ENCODE results near the gene CLIP4.
"Not testable (repeated sequence)": the region's sequence is repeated elsewhere in the genome, so short reads cannot be mapped to it uniquely, and the experiment has no call there.

The CLIP4 gene, protein sequence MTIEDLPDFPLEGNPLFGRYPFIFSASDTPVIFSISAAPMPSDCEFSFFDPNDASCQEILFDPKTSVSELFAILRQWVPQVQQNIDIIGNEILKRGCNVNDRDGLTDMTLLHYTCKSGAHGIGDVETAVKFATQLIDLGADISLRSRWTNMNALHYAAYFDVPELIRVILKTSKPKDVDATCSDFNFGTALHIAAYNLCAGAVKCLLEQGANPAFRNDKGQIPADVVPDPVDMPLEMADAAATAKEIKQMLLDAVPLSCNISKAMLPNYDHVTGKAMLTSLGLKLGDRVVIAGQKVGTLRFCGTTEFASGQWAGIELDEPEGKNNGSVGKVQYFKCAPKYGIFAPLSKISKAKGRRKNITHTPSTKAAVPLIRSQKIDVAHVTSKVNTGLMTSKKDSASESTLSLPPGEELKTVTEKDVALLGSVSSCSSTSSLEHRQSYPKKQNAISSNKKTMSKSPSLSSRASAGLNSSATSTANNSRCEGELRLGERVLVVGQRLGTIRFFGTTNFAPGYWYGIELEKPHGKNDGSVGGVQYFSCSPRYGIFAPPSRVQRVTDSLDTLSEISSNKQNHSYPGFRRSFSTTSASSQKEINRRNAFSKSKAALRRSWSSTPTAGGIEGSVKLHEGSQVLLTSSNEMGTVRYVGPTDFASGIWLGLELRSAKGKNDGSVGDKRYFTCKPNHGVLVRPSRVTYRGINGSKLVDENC

DNA sequence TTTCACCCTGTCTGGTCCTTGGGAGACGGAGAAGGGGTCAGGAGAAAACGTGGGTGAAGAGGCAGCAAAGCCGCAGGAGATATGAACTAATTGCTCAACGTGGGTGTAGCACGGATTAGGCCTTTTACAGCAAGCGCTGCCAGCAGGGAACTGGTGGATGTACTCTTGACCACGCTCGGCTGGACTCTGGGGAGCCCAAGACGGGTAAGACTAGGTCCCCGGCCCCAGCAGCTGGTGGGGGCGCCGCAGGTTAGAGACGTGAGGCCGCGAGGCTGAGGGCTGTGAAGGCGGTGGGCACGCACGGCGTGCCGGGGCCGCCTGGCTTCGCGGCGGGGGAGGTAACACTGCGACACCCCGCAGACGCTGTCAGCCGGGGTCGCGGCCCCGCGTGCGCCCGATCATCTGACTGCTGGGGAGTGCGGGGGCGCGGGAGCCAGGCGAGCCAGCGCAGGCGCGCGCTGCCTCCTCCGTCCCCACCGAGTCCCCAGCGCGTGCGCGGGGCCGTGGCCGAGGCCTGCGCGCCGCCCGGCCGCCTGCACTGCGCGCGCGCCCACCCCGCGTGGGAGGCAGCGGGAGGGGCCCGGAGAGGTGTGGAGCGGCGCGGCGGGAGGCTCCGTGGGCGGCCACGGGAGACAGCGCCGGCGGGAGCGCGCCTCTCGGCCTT, at the start of gene CLIP4:
CLIP4 (plus strand) TSS at position 470 of the 664 bp plus-strand sequence. CDS start 5,974 bp downstream, outside the sequence.
- peak; percentile 13 to 81 (median 66) for DNase-seq

DNA sequence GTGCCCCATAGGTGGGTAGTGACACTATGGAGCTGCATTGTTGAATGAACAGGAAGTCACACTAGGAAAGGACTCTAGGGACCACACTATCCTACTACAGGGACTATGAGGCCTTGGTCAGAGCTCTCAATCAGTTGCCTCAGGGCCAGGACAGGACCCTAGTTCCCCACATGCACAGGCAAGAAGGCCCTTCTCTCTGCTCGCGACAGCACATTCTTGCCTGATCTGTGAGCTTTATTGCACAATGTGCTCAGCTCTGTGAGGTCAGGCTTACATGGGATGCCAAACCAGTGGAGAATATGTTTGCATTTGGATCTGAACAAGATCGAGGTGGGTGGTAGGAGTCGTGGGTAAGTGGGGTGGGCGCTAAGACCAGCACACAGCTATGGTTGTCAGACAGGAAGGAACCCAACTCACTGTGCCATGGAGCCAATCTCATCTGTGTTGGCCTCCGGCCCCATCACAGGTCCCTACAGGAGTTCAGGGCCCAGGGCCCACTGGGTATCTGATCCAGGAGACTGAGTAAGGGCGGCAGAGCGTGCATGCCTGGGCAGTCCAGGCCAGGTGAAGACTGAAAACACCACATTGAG, 48.8 kb upstream of the CLIP4 start:
- no peak for DNase-seq

DNA sequence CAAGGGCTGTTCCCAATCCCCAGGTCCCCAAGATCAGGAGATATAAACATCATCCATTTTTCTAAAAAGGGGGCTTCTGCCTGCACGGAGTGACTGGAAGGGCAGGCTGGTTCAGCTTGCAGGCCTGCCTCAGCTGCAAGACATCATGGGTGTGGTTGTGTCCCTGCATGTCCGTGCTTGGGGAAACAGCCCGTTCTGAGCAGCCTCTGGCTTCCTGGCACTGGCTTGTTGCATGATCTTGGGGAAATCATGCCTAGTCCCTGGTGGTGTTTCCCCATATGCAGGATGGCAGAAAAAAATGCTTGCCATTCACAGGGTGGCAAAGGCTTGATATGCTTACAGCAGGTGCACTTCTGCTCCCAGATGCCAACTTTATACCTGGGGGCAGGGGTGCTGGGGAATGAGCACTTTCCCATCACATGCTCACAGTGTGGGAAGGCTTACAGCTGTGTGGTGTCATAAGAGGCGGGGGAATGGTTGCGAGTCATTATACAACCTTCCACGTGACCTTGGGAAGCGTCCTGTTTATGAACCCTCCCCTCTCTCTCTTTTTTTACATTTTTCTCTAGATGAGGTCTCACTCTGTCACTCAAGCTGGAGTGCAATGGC, 48.1 kb upstream of the CLIP4 start:
- DNase-seq = no peak

DNA sequence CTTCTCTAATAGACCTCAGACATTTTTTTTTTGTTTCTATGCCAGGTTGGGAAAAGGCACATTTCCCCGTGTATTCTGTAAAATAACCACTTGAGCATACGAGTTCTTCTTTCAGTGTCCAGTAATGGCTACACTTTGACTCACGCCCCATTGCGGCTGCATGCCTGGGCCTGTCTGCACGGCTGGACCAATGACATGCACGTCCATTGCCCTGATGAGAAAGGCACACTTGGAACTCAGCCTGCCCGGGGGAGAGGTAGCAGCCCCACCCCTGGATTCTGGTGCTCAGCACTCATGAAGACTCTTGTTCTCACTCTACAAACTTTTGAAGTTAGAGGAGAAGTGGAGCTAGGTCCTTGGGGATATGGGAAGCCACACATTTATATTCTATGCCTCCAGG, 46.7 kb upstream of the CLIP4 start:
- peak in 2 of 3 experiments; percentile 18 to 26 for DNase-seq

DNA sequence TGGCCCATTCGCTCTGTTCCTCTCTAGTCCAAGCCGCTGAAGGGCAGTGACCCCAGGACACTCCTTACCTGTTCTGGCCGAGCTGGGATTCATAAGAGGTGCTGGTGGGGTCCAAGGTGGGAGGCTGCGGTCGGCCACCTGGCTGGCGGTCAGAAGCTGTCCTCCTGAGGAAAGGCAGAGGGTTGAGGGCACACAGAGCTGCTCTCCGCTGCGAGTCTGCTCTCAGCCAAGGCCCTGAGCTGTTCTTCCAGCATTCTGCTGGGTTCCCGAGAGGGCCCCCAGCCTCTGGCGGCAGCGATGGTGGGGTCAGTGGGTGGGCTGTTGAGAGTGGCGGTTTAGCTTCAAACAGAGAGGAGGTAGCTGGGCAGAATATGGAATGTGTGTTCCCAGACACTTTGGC, 44.7 kb upstream of the CLIP4 start:
- DNase-seq = no peak

DNA sequence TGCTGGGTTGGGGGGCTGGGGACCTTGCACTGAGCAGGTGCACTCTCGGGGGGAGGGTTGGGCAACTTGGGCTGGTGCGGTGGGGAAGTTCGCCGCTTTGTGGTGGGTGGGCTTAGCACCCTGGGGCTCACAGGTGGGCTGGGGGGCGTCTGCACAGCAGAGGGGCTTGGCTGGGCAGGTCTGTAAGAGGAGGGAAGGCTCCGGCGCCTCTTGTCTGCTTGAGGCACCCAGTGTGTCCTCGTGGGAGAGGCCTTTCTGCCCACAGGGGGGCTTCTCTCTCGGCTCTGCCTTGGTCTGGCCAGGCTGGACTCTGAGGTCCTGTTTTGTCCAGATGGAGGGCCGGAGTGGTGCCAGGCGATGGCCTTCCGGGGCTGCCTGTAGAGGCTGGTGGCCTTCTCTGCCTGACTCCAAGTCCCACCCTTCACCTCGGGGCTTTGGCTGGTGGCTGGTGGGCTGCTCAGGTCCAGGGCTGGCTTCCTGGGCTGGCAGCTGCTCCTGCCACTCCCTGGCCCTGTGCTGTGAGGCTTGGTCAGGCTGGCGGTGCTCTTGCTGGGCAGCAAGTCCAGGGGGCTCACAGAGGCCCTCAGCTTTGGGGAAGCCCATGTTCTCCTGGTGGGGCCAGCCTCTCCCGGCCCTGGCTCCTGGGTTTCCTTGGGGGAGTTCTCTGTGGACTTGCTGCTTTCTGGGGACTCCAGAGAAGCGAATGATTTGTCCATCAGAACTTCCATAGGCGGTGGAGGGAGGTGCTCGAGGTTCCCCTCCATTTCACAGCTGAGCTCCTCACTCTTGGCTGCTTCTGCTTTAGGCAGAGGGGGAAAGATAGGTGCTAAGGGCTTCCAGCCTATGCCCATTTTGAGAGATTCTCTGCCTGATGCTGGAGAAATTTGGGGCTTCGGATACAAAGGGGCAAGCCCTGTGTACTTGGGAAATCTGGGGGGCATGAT, 43.9 kb upstream of the CLIP4 start:
- no peak for DNase-seq

DNA sequence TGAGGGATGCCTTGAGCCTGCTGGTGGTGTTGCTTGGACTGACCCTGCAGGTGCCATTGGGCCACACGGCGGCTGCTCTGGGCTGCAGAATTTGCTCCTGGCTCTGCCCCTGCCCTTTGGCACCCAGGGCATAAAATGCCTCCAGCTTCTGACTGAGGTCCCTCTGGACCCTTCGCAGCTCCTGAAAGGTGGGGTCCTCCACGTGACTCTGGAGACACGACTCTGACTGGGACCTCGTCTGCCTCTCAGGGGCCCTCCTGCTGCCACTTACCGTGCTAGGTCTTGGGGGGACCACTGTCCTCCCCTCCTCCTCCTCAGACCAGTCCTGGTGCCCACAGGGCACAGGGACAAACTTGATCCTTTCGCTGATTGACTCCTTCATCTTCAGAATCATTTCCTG, 43.0 kb upstream of the CLIP4 start:
- no peak for DNase-seq

DNA sequence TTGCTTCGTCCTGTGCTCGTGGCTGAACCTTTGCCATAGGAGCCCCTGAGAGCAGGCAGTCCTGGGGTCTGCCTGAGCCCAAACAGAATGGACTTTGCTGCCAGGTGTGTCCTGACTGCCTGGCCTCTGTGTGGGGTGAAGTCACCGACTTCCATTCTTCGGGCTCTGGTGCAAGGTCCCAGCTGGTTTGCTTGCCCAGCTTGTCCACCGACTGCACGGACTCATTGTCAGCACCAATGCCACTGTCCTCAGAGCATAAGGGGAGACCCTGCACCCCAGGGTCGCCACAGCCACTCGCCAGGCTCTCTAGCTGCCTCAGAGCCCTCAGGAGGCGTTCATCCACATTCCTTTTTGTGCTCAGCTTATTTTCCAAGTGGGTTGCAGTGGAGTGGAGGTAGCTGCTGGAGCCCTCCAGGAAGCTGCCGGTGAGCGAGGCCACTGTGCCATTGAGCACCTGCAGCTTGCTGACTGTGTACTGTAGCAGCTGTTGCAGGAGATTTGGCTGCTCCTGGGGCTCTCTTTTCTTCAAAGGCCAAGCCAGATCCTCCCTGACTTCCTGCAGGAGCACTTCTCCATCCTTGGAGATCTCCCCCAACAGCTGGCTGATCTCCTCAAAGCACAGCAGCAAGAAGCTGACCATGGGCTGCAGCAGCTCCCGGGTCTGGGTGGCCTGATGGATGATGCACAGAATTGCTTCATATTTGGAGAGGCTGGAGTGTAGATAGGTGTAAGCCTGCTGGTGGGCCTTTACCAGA, 42.1 kb upstream of the CLIP4 start:
- no peak for DNase-seq

DNA sequence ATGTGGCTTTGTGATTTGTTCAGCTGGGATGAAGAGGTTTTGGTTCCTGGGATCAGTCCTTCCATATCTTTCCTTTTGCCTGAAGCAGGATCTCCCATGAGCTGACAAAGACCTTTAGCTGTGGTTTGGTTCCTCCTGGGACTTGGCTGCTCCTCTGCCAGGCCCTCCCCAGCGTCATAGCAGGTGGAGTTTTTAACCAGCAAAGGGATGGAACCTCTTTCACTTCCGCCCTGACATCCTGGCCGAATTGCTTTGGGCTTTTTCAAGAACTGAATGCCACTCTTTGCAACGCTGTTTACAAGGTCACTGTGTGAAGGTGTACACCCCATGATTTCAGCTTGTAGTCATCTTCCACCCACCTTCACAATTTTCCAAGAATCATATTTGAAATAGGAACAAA, 41.3 kb upstream of the CLIP4 start:
- no peak for DNase-seq

DNA sequence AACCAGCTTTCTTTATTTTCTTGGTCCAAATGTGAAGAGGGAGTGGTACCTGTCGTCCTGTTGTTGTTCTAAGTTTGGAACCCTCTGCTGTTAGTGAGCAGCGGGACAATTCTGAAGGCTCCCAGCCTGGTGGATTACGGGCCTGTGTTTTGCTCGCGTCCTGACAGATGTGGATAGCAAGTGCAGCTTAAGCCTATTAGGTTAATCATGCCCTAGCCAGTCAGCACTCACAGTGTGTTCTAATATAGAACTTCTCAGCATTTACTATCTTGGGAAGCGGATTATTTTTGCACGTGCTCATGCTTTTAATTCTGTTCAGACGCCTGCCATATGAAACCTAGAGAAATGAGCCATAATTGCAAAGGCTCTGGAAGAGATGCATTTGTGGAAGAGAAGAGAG, 40.8 kb upstream of the CLIP4 start, which contains the start of gene PCARE:
PCARE (minus strand) TSS at position 113 of the 400 bp plus-strand sequence. CDS start 262 bp downstream, outside the sequence.
- DNase-seq = no peak

DNA sequence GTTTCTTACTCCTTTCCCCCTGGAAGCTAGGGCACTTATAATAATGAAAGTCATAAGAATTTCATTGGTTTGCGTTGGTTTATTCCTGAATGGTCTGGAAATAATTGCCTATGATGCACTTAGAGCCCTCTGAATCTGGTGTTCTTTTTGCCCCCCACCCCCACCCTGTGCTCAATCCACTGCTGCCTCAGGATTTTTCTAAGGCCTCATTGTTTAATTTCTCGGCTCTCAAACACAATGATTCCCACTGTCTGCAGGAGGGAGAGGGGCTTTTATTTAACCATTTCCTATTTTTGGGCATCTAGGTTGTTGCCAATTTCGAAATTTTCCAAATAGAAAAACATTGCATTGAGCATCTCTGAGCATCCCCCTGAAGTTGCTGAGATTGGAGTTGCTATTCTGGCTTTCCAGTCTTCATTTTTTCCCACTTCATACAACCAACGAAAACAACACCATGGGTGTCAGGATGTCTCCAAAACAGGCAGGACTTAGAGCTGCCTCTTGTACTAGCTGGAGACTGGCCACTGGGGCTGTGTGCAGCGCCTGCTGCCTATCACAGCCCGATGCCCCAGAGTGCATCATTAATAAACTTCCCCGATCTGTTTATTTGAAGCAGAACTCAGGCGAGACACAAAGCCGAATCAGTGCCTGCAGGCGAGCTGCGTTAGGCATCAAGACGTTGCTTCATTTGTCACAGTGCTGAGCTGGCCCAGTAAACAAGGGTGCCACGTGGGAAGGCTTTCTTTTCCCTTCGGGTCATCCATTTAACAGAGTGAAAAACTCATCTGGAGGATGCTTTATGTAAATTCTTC, 39.1 kb upstream of the CLIP4 start:
- no peak for DNase-seq

DNA sequence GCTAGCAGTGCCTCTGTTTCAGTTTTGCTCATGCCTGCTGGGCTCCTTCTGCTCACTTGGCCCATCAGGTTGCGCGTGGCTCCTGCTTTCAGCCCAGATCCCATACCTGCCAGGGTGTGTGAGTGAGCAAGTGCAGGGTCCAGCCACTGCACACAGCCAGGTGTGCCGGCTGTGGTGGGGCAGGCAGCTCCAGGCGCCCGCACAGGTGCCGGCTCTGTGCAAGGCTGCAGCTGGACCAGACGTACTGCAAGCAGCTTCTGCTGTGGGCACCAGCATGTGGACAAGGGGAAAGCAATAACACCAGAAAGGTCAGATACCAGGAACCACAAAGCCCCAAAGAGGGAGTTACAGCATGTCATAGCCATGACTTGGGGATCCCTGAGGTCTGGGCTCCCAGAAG, 35.3 kb upstream of the CLIP4 start:
- DNase-seq = no peak

DNA sequence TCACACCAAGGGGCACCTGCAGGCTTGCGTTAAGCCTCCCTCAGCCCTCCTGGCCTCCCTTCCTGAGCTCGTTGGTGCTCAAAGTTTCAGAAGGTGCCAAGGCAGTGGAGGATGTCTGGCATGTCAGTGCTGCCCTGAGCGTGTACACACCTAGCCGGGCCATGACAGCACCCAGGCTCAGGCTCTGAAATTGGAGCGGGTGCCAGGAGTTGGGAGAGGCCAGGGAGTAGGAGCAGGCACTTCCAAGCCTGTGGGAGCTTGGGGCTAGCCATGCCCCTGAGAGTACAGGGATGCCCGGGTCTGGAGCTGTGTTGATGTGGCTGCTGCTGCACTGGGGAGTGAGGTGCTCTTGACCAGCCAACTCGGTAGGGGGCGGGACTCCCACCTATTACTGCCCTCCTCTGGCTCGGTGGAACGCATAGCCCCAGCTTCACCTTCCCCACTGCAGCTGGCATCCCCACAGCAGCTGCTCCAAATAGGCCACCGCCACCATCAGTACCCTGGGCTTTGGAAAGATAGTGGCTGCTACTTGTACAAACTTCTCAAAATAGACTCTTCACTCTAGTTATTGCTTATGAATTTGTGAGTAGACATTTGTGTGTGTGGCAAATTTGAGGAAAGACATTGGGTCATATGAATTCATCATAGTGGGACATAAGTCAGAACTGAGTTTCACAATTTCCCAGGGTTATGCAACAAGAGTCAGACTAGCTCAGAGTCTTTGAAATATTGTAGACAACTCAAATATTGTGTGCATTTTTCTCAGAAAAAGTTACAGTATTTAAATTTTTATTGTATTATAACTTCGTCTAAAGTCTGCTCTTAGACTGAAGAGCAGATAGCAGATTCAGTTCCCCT, 34.1 kb upstream of the CLIP4 start:
- no peak for DNase-seq

DNA sequence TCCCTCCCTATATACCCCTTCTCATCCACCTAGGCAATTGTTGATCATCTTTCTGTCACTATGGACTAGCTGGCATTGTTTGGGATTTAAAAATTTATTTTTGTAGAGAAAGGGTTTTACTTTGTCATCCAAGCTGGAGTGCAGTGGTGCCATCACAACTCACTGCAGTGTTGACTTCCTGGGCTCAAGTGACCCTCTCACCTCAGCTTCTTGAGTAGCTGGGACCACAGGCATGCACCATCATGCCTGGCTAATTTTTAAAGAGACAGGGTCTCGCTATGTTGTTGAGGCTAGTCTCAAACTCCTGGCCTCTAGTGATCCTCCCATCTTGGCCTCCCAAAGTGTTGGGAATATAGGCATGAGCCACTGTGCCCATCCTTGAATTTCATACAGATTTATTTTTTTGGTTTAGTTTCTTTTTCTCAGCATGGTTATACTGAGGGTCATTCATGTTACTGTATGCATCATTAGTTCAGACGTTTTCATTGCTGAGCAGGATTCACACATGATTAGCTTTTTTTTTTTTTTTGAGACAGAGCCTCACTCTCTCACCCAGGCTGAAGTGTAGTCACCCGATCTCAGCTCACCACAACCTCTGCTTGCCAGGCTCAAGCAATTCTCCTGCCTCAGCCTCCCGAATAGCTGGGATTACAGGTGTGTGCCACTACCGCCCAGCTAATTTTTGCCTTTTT, 32.3 kb upstream of the CLIP4 start:
- no peak for DNase-seq

DNA sequence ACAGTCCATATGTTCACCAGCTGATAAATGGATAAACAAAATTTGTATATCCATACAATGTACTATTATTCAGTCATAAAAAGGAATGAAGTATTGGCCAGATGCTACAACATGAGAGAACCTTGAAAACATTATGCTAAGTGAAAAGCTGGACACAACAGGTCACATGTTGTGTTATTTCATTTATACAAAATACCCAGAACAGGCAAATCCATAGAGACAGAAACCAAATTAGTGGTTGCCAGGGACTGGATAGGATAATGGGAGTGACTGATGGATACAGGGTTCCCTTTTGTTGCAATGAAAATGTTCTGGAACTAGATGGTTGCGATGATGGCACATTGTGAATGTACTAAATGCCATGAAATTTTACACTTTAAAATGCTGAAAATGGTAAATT, 30.7 kb upstream of the CLIP4 start:
- no peak for DNase-seq

DNA sequence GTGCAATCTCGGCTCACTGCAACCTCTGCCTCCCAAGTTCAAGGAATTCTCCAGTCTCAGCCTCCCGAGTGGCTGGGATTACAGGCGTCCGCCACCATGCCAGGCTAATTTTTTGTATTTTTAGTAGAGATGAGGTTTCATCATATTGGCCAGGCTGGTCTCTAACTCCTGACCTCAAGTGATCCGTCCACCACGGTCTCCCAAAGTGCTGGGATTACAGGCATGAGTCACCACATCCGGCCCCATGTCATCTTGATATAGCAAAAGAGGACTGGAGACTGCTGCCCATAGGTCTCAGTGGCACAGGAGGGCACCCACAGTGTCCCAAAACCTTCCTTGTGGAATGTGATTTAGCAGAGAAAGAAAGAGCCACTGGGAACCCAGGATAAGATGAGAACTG, 24.9 kb upstream of the CLIP4 start:
- not testable (repeated sequence) for DNase-seq

DNA sequence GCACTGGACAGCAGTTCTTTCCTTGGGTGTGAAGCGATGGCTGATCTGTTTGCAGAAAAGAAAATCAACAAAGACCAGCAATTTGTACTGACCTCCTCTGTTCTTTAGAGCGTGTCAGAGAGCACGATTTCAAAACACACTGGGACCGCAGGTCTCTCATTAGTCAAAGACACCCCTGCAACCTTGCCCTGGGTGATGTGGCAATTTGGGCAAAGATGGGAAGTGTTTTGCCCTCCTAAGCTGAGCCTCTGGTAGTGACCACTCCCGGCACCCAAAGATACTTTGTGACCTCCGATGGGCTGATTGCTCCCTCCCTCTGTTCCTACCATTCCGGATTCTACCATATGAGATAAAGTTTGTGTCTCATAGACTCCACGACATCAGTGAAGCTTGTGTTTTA, 18.2 kb upstream of the CLIP4 start:
- no peak for DNase-seq

DNA sequence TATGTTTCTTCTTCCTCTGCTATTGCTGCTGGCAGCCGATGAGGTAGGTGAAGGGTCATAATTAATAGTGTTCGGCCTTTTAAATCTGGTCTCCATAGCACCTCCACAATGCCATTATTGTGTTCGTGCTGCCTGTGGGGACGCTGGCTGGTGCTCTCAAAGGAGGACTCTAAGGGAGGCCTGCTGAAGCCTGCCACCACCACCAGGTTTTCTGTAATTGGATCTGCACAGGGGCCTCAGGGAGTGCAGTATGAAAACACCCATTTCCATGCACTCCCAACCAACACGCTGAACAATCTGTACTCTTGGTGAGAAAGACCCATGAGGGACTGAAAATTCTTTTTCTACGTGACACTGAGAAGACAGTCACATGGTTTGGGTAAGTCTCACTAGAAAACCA, 17.6 kb upstream of the CLIP4 start:
- DNase-seq = peak in 2 of 3 experiments; percentile 24 to 66

Data from NCI-H1417 (cell line).